Ascending aorta (tissue), 2 donors: ENCODE measurements around the gene HS3ST5. TPM values are rescaled to one million over a fixed set of nuclear protein-coding genes. Genes with fewer than 3 reads are reported as not detected.
"Not testable (repeated sequence)": the region's sequence is repeated elsewhere in the genome, so short reads cannot be mapped to it uniquely, and the experiment has no call there.

Experiments used
- DNase-seq, 2 donors: peaks; one replicate each; pipeline ENCODE4 v3.0.0-alpha.2; 2019; ENCODE audit warnings: low spot score in 2 of 2
- H3K27ac ChIP-seq, 2 donors: fragments of 200-600 bp; sonication (generic); one replicate each; pipeline ENCODE4 v1.5.1; 2016 to 2017; ENCODE audit warnings: mild to moderate bottlenecking in 1 of 2
- H3K27me3 ChIP-seq: fragments of 200-600 bp; sonication (generic); one replicate; pipeline ENCODE4 v1.5.1; 2017
- H3K36me3 ChIP-seq, 2 donors: fragments of 200-600 bp; sonication (generic); one replicate each; pipeline ENCODE4 v1.5.1; 2016
- H3K4me1 ChIP-seq, 2 donors: fragments of 200-600 bp; sonication (generic); one replicate each; pipeline ENCODE4 v1.5.1; 2016 to 2017; ENCODE audit warnings: mild to moderate bottlenecking in 1 of 2
- H3K4me3 ChIP-seq, 2 donors: fragments of 200-600 bp; sonication (generic); one replicate each; pipeline ENCODE4 v1.5.1; 2016 to 2017; ENCODE audit warnings: mild to moderate bottlenecking in 1 of 2
- H3K9me3 ChIP-seq, 2 donors: fragments of 200-600 bp; sonication (generic); one replicate each; pipeline ENCODE4 v1.5.1; 2016
- intact Hi-C: fragments of 100-400 bp; cut with DNase I; formaldehyde crosslinking; loops from one replicate; pipeline ENCODE4 v1.15.1; 2023
- total RNA-seq: library from RNA; depleted of rRNA; stranded (reverse); fragments of >200 nt; gene quantifications from one replicate; pipeline ENCODE4 v1.1.0, GENCODE V29; 2016
- TF ChIP-seq, protein P1 (sequence below), 3 experiments: fragments of 200-600 bp in 2 of 3; fragments of 450-650 bp in 1 of 3; sonication (generic) in 2 of 3; IDR thresholded peaks; one replicate each; pipeline ENCODE4 v1.5.1; 2016 to 2019; ENCODE audit warnings: antibody characterized with exemption in 3 of 3, mild to moderate bottlenecking in 1 of 3, moderate library complexity in 1 of 3

Gene HS3ST5
- total RNA-seq, 1 donor from 2014 or later = not detected

DNA sequence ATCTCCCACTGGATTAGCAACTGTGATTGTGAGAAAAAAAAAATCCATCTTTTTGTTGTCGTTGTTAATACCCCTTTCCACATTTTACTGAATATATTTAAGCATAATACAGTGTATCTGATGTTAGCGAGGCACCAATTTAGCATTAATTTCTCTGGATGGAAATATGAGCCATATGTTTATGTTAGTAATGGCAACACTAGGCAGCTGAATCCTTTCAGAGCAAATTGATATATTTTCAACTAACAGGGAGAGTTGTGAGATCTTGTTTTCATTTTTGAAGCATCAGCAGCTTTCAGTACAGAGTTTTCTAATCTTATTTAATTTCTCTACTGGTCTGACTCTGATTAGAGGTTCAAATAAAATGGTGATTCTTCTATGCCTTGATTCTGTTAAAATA is 287.1 kb downstream of the HS3ST5 start:
- Histone ChIP-seq H3K27ac (no peak overlapping the region), H3K27me3 (no peaks in the 10 kb centered on the region), H3K4me1 (no peaks in the 10 kb centered on the region), H3K9me3 (no peaks in the 10 kb centered on the region), H3K4me3 (no peak overlapping the region), H3K36me3 (no peaks in the 10 kb centered on the region)
- intact Hi-C loops = no loop called here
- TF ChIP-seq, protein P1, sequence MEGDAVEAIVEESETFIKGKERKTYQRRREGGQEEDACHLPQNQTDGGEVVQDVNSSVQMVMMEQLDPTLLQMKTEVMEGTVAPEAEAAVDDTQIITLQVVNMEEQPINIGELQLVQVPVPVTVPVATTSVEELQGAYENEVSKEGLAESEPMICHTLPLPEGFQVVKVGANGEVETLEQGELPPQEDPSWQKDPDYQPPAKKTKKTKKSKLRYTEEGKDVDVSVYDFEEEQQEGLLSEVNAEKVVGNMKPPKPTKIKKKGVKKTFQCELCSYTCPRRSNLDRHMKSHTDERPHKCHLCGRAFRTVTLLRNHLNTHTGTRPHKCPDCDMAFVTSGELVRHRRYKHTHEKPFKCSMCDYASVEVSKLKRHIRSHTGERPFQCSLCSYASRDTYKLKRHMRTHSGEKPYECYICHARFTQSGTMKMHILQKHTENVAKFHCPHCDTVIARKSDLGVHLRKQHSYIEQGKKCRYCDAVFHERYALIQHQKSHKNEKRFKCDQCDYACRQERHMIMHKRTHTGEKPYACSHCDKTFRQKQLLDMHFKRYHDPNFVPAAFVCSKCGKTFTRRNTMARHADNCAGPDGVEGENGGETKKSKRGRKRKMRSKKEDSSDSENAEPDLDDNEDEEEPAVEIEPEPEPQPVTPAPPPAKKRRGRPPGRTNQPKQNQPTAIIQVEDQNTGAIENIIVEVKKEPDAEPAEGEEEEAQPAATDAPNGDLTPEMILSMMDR (IDR thresholded peaks at IDR 0.05) = no peak
- DNase-seq = no peak

DNA sequence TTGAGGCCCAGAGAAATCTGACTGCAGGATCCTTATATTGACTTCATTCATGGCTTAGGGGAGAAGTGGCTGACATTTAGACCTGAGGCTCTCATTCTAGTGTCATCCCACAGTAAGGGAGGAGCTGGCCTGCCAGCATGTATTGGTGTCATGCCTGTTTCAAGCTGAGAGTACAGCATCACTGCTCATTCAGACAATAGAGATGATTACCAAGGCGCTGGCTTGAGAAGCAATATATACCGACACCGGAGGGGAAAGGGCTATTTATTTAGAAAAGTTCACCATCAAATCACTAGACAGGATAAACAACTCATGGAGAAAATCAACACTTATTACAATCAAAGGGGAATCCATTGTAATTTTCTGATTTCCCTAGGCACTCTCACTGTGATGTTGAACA is 287.5 kb downstream of the HS3ST5 start:
- no peaks in the 10 kb centered on the region for H3K4me1 ChIP-seq
- H3K27ac ChIP-seq = no peak overlapping the region
- H3K36me3 ChIP-seq = no peaks in the 10 kb centered on the region
- H3K9me3 ChIP-seq = no peaks in the 10 kb centered on the region
- no peaks in the 10 kb centered on the region for H3K27me3 ChIP-seq
- H3K4me3 ChIP-seq = no peak overlapping the region
- intact Hi-C loops = no loop called here
- DNase-seq = no peak
- TF ChIP-seq, protein P1 (IDR thresholded peaks at IDR 0.05) = no peak

DNA sequence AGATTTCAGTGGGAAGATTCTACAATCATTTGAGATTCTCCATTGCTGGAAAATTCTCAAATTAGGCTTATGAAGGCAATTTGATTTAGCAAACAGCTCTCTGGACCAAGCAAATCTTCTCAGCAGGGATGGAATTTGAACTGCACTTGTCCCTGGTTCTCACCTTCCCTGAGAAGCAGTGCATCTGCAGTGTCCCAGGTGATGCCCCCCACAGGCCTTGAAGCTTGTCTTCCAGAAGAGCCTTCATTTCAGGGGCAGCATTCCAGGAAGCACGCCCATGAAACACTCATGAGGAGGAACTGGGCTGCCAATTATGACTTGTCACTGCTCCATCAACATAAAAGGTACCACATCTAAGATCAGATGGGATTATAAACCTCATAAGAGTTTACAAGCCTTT is 289.0 kb downstream of the HS3ST5 start:
- Histone ChIP-seq H3K27ac (no peak overlapping the region), H3K9me3 (no peaks in the 10 kb centered on the region), H3K27me3 (no peaks in the 10 kb centered on the region), H3K4me3 (no peak overlapping the region), H3K4me1 (no peaks in the 10 kb centered on the region), H3K36me3 (no peaks in the 10 kb centered on the region)
- TF ChIP-seq, protein P1 (IDR thresholded peaks at IDR 0.05) = no peak
- DNase-seq = no peak
- intact Hi-C loops = no loop called here

DNA sequence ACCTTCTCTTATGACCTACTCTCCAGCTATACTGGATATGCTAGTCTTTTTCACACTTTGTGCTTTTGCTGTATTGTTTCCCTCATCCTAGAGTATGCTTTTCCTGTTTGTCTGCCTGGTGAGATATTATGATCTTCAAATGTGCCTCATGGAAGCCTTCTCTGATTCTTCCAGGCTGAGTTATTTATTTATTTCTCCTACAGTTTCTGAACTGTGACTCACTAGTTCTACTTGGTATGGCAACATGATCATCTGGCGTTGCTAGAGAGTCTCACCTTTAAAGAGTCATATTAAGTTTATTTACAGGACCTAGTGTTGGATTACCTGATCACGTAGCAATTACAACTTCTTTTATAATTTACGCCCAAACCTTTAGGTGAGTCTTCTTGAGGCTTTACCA is 290.7 kb downstream of the HS3ST5 start:
- H3K27me3 ChIP-seq = no peaks in the 10 kb centered on the region
- H3K4me3 ChIP-seq = no peak overlapping the region
- H3K27ac ChIP-seq = no peak overlapping the region
- no peaks in the 10 kb centered on the region for H3K36me3 ChIP-seq
- no peaks in the 10 kb centered on the region for H3K4me1 ChIP-seq
- TF ChIP-seq, protein P1 (IDR thresholded peaks at IDR 0.05) = no peak
- no peaks in the 10 kb centered on the region for H3K9me3 ChIP-seq
- intact Hi-C loops = no loop called here
- DNase-seq = no peak

DNA sequence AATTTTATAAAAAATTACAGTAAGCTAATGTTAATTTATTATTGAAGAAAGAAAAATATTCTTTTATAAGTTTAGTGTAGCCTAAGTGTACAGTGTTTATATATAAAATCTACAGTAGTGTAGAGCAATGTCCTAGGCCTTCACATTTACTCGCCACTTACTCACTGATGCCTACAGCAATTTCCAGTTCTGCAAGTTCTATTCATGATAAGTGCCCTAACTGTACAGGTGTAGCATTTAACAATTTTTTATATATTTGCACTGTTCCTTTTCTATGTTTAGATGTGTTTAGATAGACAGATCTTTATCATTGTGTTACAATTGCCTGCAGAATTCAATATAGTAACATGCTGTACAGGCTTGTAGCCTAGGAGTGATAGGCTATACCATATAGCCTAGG is 291.8 kb downstream of the HS3ST5 start:
- Histone ChIP-seq H3K36me3 (no peaks in the 10 kb centered on the region), H3K27ac (no peak overlapping the region), H3K27me3 (no peaks in the 10 kb centered on the region), H3K4me1 (no peaks in the 10 kb centered on the region), H3K4me3 (no peak overlapping the region), H3K9me3 (no peaks in the 10 kb centered on the region)
- DNase-seq = no peak
- intact Hi-C loops = no loop called here
- TF ChIP-seq, protein P1 (IDR thresholded peaks at IDR 0.05) = no peak

DNA sequence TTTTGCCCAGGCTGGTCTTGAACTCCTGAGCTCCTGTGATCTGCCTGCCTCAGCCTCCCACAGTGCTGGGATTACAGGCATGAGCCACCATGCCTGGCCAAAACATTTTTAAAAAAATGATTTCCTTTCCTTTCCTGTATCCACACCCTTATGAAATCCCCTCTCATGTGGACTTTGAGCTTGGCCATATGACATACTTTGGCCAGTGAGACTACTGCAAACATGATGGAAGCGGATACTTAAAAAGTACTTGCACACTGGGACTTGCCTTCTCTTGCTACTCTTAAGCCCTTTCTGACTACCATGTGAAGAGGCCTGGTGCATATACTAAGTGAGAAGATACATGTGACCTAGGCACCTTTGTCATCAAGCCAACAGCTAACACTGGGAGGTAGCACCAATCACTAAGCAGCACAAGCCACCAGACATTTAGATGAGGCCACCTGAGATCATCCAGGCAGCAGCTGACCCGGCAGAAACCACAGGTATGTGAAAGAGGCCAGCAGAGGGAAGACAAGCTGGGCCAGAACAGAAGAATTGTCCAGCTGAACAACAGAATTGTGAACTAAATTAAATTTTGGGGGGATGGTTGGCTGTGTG is 293.4 kb downstream of the HS3ST5 start:
- Histone ChIP-seq H3K9me3 (no peaks in the 10 kb centered on the region), H3K4me1 (no peaks in the 10 kb centered on the region), H3K4me3 (no peak overlapping the region), H3K27me3 (no peaks in the 10 kb centered on the region), H3K36me3 (no peaks in the 10 kb centered on the region), H3K27ac (no peak overlapping the region)
- intact Hi-C loops = no loop called here
- DNase-seq = no peak
- TF ChIP-seq, protein P1 (IDR thresholded peaks at IDR 0.05) = no peak

DNA sequence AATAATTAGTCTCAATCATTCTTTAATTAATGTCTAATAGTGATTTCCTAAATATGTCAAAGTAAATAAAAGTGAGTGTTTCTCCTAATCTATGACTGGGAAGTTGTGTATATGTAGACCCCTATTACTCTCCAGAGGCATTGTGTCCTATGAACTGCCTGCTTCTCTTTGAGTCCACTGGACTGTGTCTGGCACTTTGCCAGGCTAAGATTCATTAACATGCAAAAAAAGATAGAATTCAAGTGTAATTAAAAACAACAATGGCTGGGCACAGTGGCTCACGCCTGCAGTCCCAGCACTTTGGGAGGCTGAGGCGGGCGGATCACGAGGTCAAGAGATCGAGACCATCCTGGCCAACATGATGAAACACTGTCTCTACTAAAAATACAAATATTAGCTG is 298.3 kb downstream of the HS3ST5 start:
- intact Hi-C loops = not testable (repeated sequence)

More for the DNA sequence above, 298.3 kb downstream of the HS3ST5 start:
- DNase-seq, H3K4me1 ChIP-seq, H3K36me3 ChIP-seq, H3K27me3 ChIP-seq, H3K4me3 ChIP-seq, H3K9me3 ChIP-seq, H3K27ac ChIP-seq: not testable (repeated sequence)
